Activated T-cell treated with anti-CD3 and anti-CD28 coated beads, Interleukin-2, amount 50 U/mL, for 24 hours (primary cell): ENCODE measurements around the gene FRS2.
A peak's percentile ranks its signal among the peaks of the same experiment; 100 is the strongest.

Source experiments
- DNase-seq: peaks from one replicate; pipeline ENCODE4 v3.0.0-alpha.2; 2020
- H3K27ac Mint-ChIP-seq: 2 replicates; pipeline ENCODE4 v1.8.0; 2020; ENCODE audit warnings: mild to moderate bottlenecking, mixed read lengths
- H3K27me3 Mint-ChIP-seq: 2 replicates; pipeline ENCODE4 v1.8.0; 2020; ENCODE audit warnings: mixed read lengths
- H3K36me3 Mint-ChIP-seq: 2 replicates; pipeline ENCODE4 v1.8.0; 2020; ENCODE audit warnings: low read depth, mixed read lengths
- H3K4me1 Mint-ChIP-seq: 2 replicates; pipeline ENCODE4 v1.8.0; 2020; ENCODE audit warnings: low read depth, mixed read lengths
- H3K4me3 Mint-ChIP-seq: 2 replicates; pipeline ENCODE4 v1.8.0; 2020; ENCODE audit warnings: mild to moderate bottlenecking, moderate library complexity, mixed read lengths
- H3K9me3 Mint-ChIP-seq: 2 replicates; pipeline ENCODE4 v1.8.0; 2020; ENCODE audit warnings: mixed read lengths

Gene FRS2

DNA sequence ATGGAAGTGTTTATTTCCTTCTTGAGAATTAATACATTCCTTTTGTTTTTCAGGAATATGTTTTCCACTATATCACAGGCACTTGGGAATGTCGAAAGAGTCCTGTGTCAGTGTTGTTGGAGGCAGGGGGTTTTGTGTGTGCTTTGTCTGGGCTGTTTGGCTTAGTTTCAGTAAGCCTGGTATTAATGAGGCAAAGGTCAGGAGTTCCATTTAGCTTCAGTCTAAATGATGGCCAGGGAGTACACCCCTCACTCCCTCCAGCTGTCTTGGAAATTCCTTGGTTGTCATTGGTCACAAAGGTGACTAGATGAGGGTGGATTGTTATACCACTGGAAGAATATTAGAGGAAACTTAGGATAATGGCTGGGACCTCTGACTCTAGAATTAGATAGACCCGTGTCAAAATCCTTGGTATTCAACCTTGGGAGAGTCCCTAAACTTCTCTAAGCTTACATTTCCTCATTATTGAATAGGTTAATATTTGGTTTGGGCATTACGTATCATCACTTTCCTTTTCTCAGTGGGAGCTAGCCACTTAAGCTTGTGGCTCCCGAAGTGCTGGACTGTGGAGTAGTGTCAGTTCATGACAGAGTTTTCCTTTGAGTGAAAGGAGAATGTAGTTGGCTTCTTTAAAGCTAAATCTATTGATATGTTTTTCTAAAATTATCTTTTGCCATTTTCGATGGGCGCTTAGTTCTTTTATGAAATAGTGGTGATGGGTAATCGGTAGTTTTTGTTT, 5.2 kb downstream of the FRS2 start:
- no peak for DNase-seq
- H3K4me3 Mint-ChIP-seq: no peak overlapping the region

GRCh38 chr12:69476276-69477017, 6.3 kb downstream of the FRS2 start:
- peaks cover 23% of the 10 kb centered on the region for H3K36me3 Mint-ChIP-seq
- H3K4me3 Mint-ChIP-seq: no peak overlapping the region
- no peak for DNase-seq
- H3K4me1 Mint-ChIP-seq: peaks cover 66% of the 10 kb centered on the region
- H3K27ac Mint-ChIP-seq: no peak overlapping the region
- H3K27me3 Mint-ChIP-seq: no peaks in the 10 kb centered on the region
- no peaks in the 10 kb centered on the region for H3K9me3 Mint-ChIP-seq

More for the DNA sequence above, 5.2 kb downstream of the FRS2 start:
- no peak overlapping the region for H3K27ac Mint-ChIP-seq
- no peaks in the 10 kb centered on the region for H3K9me3 Mint-ChIP-seq
- peaks cover 65% of the 10 kb centered on the region for H3K4me1 Mint-ChIP-seq
- H3K27me3 Mint-ChIP-seq: no peaks in the 10 kb centered on the region
- H3K36me3 Mint-ChIP-seq: peaks cover 23% of the 10 kb centered on the region

DNA sequence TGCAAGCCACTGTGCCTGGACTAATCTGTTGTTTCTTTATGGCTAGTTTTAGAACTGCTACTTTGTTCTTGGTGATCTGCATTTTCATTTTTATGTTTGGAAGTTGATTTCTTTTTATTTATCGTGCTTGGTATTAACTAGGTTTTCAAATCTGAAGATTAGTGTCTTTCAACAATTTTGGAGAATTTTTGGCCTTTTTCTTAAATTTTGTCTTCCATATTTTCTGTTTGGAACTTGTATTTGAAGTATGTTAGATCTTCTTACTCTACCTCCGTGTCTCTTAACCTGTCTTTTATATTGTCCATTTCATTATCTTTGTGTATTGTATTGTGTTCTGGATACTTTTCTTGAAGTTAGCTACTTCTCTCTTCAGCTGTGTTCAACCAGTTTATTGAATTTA, 9.5 kb downstream of the FRS2 start:
- no peaks in the 10 kb centered on the region for H3K9me3 Mint-ChIP-seq
- H3K27ac Mint-ChIP-seq: no peak overlapping the region
- peaks cover 25% of the 10 kb centered on the region for H3K36me3 Mint-ChIP-seq
- H3K4me3 Mint-ChIP-seq: no peak overlapping the region
- DNase-seq: no peak
- no peaks in the 10 kb centered on the region for H3K27me3 Mint-ChIP-seq
- peaks cover 63% of the 10 kb centered on the region for H3K4me1 Mint-ChIP-seq

GRCh38 chr12:69480698-69481097, 10.5 kb downstream of the FRS2 start:
- DNase-seq: no peak
- H3K27me3 Mint-ChIP-seq: no peaks in the 10 kb centered on the region
- no peak overlapping the region for H3K4me3 Mint-ChIP-seq
- H3K36me3 Mint-ChIP-seq: peaks cover 23% of the 10 kb centered on the region
- peaks cover 55% of the 10 kb centered on the region for H3K4me1 Mint-ChIP-seq
- no peak overlapping the region for H3K27ac Mint-ChIP-seq
- H3K9me3 Mint-ChIP-seq: no peaks in the 10 kb centered on the region

DNA sequence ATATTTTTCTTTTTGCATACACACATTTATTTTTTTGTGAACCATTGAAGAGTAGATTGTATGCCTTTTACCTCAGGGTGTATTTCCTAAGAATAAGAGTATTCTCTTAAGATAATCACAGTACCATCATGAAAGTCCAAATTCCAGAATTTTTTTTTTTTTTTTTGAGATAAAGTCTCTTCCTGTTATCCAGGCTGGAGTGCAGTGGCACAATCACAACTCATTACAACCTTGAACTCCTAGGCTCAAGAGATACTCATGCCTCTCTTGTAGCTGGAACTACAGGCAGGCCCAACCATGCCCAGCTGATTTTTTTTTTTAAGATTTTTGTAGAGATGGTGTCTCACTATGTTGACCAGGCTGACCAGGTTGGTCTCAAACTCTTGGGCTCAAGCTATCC, 10.9 kb downstream of the FRS2 start:
- Mint-ChIP-seq H3K27ac (no peak overlapping the region), H3K4me3 (no peak overlapping the region), H3K4me1 (peaks cover 51% of the 10 kb centered on the region), H3K9me3 (no peaks in the 10 kb centered on the region), H3K36me3 (peaks cover 25% of the 10 kb centered on the region), H3K27me3 (no peaks in the 10 kb centered on the region)
- no peak for DNase-seq

- Mint-ChIP-seq H3K36me3 (peaks cover 50% of the 10 kb centered on the region), H3K27ac (no peak overlapping the region), H3K27me3 (no peaks in the 10 kb centered on the region), H3K4me1 (peaks cover 63% of the 10 kb centered on the region), H3K9me3 (no peaks in the 10 kb centered on the region), H3K4me3 (no peak overlapping the region)
- no peak for DNase-seq
Measured at GRCh38 chr12:69483700-69484099, 13.5 kb downstream of the FRS2 start.

DNA sequence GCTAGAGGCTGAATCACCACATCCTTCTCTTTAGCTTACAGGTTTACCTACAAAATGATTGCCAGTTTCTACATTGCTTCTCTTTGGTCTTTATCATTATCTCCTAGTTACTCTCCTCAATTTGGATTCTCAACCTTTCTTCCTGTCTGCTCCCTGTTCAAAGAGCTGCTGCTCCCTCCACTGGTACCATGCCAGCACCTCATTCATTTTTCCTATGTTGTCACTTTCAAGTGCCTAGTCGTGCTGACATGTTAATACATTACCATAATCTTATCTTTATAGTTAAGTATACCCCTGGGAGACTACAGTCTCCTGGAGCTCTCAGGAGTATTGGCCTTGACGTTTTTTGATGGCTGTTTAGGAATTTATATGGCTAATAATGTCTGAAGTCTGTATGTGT, 14.2 kb downstream of the FRS2 start:
- H3K4me3 Mint-ChIP-seq: no peak overlapping the region
- no peaks in the 10 kb centered on the region for H3K9me3 Mint-ChIP-seq
- no peaks in the 10 kb centered on the region for H3K27me3 Mint-ChIP-seq
- peaks cover 50% of the 10 kb centered on the region for H3K36me3 Mint-ChIP-seq
- H3K27ac Mint-ChIP-seq: peak overlapping the region; percentile 28
- H3K4me1 Mint-ChIP-seq: peaks cover 62% of the 10 kb centered on the region
- DNase-seq: no peak

DNA sequence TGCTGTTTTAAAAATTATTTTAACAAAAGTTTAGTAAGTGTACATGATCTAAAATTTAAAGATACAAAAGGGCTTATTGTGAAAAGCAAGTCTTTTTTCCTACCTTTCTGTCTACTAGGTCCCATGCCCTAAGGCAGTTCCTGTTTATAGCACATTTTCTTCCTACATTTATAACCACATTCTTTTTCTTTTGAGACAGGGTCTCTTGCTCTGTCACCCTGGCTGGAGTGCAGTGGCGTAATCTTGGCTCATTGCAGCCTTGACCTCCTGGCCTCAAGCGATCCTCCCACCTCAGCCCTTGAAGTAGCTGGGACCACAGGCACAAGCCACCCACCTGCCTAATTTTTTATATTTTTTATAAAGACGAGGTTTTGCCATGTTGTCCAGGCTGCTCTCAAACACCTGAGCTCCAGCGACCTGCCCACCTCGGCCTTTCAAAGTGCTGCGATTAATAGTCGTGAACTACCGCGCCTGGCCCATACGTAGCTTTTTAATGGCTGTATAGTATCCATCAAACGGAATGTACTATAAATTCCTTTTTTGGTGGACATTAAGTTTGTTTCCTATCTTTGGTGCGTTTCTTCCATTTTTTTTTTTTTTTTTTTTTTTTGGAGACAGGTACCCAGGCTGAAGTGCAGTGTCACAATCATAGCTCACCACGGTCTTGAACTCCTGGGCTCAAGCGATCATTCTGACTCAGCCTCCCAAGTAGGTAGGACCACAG, 20.9 kb downstream of the FRS2 start:
- DNase-seq: no peak
- Mint-ChIP-seq H3K4me3 (no peak overlapping the region), H3K36me3 (peaks cover 40% of the 10 kb centered on the region), H3K9me3 (no peaks in the 10 kb centered on the region), H3K4me1 (peaks cover 38% of the 10 kb centered on the region), H3K27me3 (no peaks in the 10 kb centered on the region), H3K27ac (no peak overlapping the region)

GRCh38 chr12:69492739-69493138, 22.6 kb downstream of the FRS2 start:
- H3K4me1 Mint-ChIP-seq: peaks cover 35% of the 10 kb centered on the region

DNA sequence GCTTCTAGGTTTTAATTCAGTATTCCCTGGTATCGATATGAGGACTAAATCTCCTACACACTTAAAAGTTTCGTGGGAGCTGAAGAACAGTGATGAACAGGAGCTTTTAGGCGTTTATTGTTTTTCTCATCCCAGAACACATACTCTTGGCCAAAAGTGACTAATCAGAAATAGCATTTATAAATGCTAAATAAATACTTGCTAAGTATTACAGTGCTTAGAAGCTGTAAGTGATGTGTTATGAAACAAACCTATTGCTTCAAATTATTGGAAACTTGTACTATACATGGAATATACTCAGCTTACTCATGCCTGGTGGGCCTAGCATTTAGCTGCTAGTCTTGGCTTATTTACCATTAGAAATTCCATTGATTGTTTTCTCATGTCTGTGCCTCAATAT, 24.9 kb downstream of the FRS2 start:
- Mint-ChIP-seq H3K27ac (no peak overlapping the region), H3K9me3 (no peaks in the 10 kb centered on the region), H3K4me3 (no peak overlapping the region), H3K27me3 (no peaks in the 10 kb centered on the region), H3K36me3 (peaks cover 14% of the 10 kb centered on the region), H3K4me1 (peaks cover 43% of the 10 kb centered on the region)
- DNase-seq: no peak

More at GRCh38 chr12:69492739-69493138, 22.6 kb downstream of the FRS2 start:
- H3K27ac Mint-ChIP-seq: no peak overlapping the region
- H3K4me3 Mint-ChIP-seq: no peak overlapping the region
- no peak for DNase-seq
- H3K36me3 Mint-ChIP-seq: peaks cover 23% of the 10 kb centered on the region
- H3K27me3 Mint-ChIP-seq: no peaks in the 10 kb centered on the region
- H3K9me3 Mint-ChIP-seq: no peaks in the 10 kb centered on the region

GRCh38 chr12:69497308-69498026, 27.3 kb downstream of the FRS2 start:
- H3K9me3 Mint-ChIP-seq: no peaks in the 10 kb centered on the region
- H3K27me3 Mint-ChIP-seq: no peaks in the 10 kb centered on the region
- no peak overlapping the region for H3K4me3 Mint-ChIP-seq
- peaks cover 8% of the 10 kb centered on the region for H3K36me3 Mint-ChIP-seq
- peaks cover 47% of the 10 kb centered on the region for H3K4me1 Mint-ChIP-seq
- DNase-seq: no peak
- H3K27ac Mint-ChIP-seq: peak overlapping the region; percentile 19

DNA sequence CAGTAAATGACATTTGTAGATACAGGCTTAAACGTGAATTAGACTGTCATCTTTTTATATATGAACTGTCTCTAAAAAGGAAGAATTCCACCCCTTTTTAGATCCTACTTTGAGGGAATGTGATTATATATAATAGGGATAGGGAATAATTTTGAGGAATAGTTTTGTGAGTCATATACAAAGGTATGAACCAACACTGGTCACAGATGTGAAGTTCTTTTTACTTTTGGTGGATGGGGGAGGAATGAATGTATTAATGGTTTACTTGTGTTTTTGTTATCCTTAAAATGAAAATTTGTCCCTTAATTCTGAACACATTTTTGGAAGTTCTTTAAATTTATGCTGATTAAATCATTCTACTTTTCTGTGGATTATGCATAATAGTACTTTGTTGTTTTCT, 30.4 kb downstream of the FRS2 start:
- no peaks in the 10 kb centered on the region for H3K27me3 Mint-ChIP-seq
- no peak overlapping the region for H3K4me3 Mint-ChIP-seq
- H3K4me1 Mint-ChIP-seq: peaks cover 59% of the 10 kb centered on the region
- H3K9me3 Mint-ChIP-seq: no peaks in the 10 kb centered on the region
- peaks cover 7% of the 10 kb centered on the region for H3K36me3 Mint-ChIP-seq
- DNase-seq: no peak
- H3K27ac Mint-ChIP-seq: no peak overlapping the region

DNA sequence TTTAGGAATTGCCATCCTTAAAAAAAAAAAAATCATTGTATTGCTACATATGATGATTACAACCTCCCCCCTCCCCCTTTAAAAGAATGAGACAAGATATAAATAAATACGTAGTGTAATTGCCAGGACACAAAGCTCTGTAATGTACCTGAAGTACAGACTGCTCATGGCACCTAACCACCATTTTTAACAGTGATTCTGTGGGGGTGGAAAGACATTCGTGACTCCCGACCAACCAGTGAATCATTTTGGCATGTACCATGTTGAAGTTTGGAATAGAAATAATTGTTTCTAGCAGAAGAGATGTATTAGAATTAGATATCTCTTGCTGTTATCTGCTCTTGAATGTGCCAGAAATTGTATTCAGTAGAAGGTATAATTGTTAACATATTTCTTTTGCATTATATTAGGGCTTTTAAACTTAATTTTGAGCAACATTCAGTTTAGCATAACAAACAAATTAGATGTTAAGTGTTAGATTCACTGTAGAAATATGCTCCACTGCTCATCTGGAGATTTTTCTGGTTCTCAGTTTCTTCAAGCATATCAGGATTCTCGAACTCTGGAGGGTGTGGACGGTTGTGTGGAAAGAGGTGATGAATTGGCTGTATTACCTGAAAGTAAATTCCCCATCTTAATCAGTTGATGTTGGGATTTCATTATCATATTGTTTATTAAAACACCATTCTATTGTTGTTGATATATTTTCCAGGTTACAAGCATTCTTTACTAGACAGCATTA, 31.1 kb downstream of the FRS2 start:
- H3K27ac Mint-ChIP-seq: no peak overlapping the region
- H3K27me3 Mint-ChIP-seq: no peaks in the 10 kb centered on the region
- no peak for DNase-seq
- no peaks in the 10 kb centered on the region for H3K9me3 Mint-ChIP-seq
- peaks cover 59% of the 10 kb centered on the region for H3K4me1 Mint-ChIP-seq
- H3K4me3 Mint-ChIP-seq: no peak overlapping the region
- H3K36me3 Mint-ChIP-seq: peaks cover 7% of the 10 kb centered on the region
